ENCODE measurements around the gene FAM168A. TPM values are rescaled to one million over a fixed set of nuclear protein-coding genes. Genes with fewer than 3 reads are reported as not detected.
A peak's percentile ranks its signal among the peaks of the same experiment; 100 is the strongest.

The FAM168A gene
- total and polyA plus RNA-seq, 3 donors from 2014 or later: 20.1 to 30.2 (median 29.8) TPM

- DNase-seq: peak; percentile 45
- peaks cover 10% of the 10 kb centered on the region for H3K4me1 ChIP-seq
- 54 to 56% methylated on average over 7 to 11 of the region's 11 CpGs for WGBS, 2 donors
- TF ChIP-seq POLR2A (IDR thresholded peaks at IDR 0.05): no peak
- TF ChIP-seq CTCF (IDR thresholded peaks at IDR 0.05): no peak
- intact Hi-C loops (cut with DNase I; ENCODE audit: low total_unique reads): no loop called here
- no peaks in the 10 kb centered on the region for H3K9me3 ChIP-seq
- H3K4me3 ChIP-seq: no peak overlapping the region
- H3K36me3 ChIP-seq (ENCODE audit: low read depth, missing control alignments): no peaks in the 10 kb centered on the region
- H3K27ac ChIP-seq: peak overlapping the region; percentile 63 to 71
- H3K27me3 ChIP-seq: no peaks in the 10 kb centered on the region
These were observed 238.6 kb downstream of the FAM168A start for GRCh38 chr11:73359341-73359740.

GRCh38 chr11:73358071-73358470 is 239.8 kb downstream of the FAM168A start:
- H3K27ac ChIP-seq: no peak overlapping the region
- no peak for DNase-seq
- peaks cover 10% of the 10 kb centered on the region for H3K4me1 ChIP-seq
- H3K27me3 ChIP-seq: no peaks in the 10 kb centered on the region
- intact Hi-C loops (cut with DNase I; ENCODE audit: low total_unique reads): no loop called here
- no peak for TF ChIP-seq POLR2A (IDR thresholded peaks at IDR 0.05)
- H3K36me3 ChIP-seq (ENCODE audit: low read depth, missing control alignments): no peaks in the 10 kb centered on the region
- H3K4me3 ChIP-seq: no peak overlapping the region
- 64 to 70% methylated on average over 4 to 5 of the region's 5 CpGs for WGBS, 2 donors
- no peaks in the 10 kb centered on the region for H3K9me3 ChIP-seq

GRCh38 chr11:73356979-73357860 is 240.7 kb downstream of the FAM168A start:
- TF ChIP-seq CTCF (IDR thresholded peaks at IDR 0.05): no peak
- TF ChIP-seq POLR2A (IDR thresholded peaks at IDR 0.05): no peak
- 93 to 95% methylated on average over 18 to 22 of the region's 22 CpGs for WGBS, 2 donors
- H3K27ac ChIP-seq: no peak overlapping the region
- intact Hi-C loops (cut with DNase I; ENCODE audit: low total_unique reads): no loop called here
- peaks cover 10% of the 10 kb centered on the region for H3K4me1 ChIP-seq
- H3K36me3 ChIP-seq (ENCODE audit: low read depth, missing control alignments): no peaks in the 10 kb centered on the region
- no peaks in the 10 kb centered on the region for H3K9me3 ChIP-seq
- H3K4me3 ChIP-seq: no peak overlapping the region
- H3K27me3 ChIP-seq: no peaks in the 10 kb centered on the region
- DNase-seq: no peak

- H3K36me3 ChIP-seq (ENCODE audit: low read depth, missing control alignments): no peaks in the 10 kb centered on the region
- no peak for DNase-seq
- H3K27ac ChIP-seq: no peak overlapping the region
- H3K27me3 ChIP-seq: no peaks in the 10 kb centered on the region
- WGBS, 2 donors: 87 to 100% methylated on average over 4 of the region's 4 CpGs
- intact Hi-C loops (cut with DNase I; ENCODE audit: low total_unique reads): no loop called here
- H3K9me3 ChIP-seq: no peaks in the 10 kb centered on the region
- H3K4me3 ChIP-seq: no peak overlapping the region
- peaks cover 10% of the 10 kb centered on the region for H3K4me1 ChIP-seq
- no peak for TF ChIP-seq POLR2A (IDR thresholded peaks at IDR 0.05)
- no peak for TF ChIP-seq CTCF (IDR thresholded peaks at IDR 0.05)
These were observed 242.8 kb downstream of the FAM168A start for GRCh38 chr11:73355109-73355508.

GRCh38 chr11:73353422-73353821 is 244.5 kb downstream of the FAM168A start:
- 87 to 88% methylated on average over 4 of the region's 4 CpGs for WGBS, 2 donors
- intact Hi-C loops (cut with DNase I; ENCODE audit: low total_unique reads): no loop called here
- Histone ChIP-seq H3K4me3 (no peak overlapping the region), H3K27ac (no peak overlapping the region), H3K27me3 (no peaks in the 10 kb centered on the region), H3K4me1 (peaks cover 3% of the 10 kb centered on the region), H3K36me3 (ENCODE audit: low read depth, missing control alignments) (no peaks in the 10 kb centered on the region), H3K9me3 (no peaks in the 10 kb centered on the region)
- TF ChIP-seq CTCF (IDR thresholded peaks at IDR 0.05) (no peak), POLR2A (IDR thresholded peaks at IDR 0.05) (no peak)
- DNase-seq: no peak
